H9 (cell line): Measurements from ENCODE around the gene APOB. TPM values are rescaled to one million over a fixed set of nuclear protein-coding genes. Genes with fewer than 3 reads are reported as not detected.

Source experiments
- DNase-seq: peaks from one replicate; pipeline ENCODE4 v3.0.0-alpha.2; 2017
- H2AFZ ChIP-seq: one replicate; pipeline ENCODE4 v1.6.1; 2013; ENCODE audit warnings: mild to moderate bottlenecking, low read length, control low read depth, moderate library complexity
- H2AK5ac ChIP-seq: 2 replicates; pipeline ENCODE4 v1.6.1; 2013; ENCODE audit warnings: low read length, control low read depth, mixed read lengths; ENCODE audit not compliant: insufficient read length
- H2BK120ac ChIP-seq: one replicate; pipeline ENCODE4 v1.6.1; 2013; ENCODE audit warnings: low read depth, mild to moderate bottlenecking, low read length, control low read depth, inconsistent platforms; ENCODE audit not compliant: poor library complexity, severe bottlenecking
- H2BK12ac ChIP-seq: 2 replicates; pipeline ENCODE4 v1.6.1; 2013; ENCODE audit warnings: low read length, control low read depth, mixed read lengths, low read depth; ENCODE audit not compliant: insufficient read length
- H2BK15ac ChIP-seq: 2 replicates; pipeline ENCODE4 v1.6.1; 2013; ENCODE audit warnings: low read depth, low read length, control low read depth
- H2BK20ac ChIP-seq: one replicate; pipeline ENCODE4 v1.6.1; 2013; ENCODE audit warnings: low read depth, mild to moderate bottlenecking, low read length, control low read depth, inconsistent platforms; ENCODE audit not compliant: poor library complexity, severe bottlenecking
- H2BK5ac ChIP-seq: 2 replicates; pipeline ENCODE4 v1.6.1; 2013; ENCODE audit warnings: low read length, control low read depth, mixed read lengths; ENCODE audit not compliant: insufficient read length
- H3K14ac ChIP-seq: 2 replicates; pipeline ENCODE4 v1.6.1; 2013; ENCODE audit warnings: low read length, control low read depth; ENCODE audit not compliant: insufficient read depth
- H3K18ac ChIP-seq: 2 replicates; pipeline ENCODE4 v1.6.1; 2013; ENCODE audit warnings: low read depth, mild to moderate bottlenecking, mixed read lengths, low read length, control low read depth; ENCODE audit not compliant: insufficient read length
- H3K23ac ChIP-seq: 2 replicates; pipeline ENCODE4 v1.6.1; 2013; ENCODE audit warnings: low read length, control low read depth, mixed read lengths, low read depth; ENCODE audit not compliant: insufficient read length
- H3K23me2 ChIP-seq: 2 replicates; pipeline ENCODE4 v1.6.1; 2013; ENCODE audit warnings: low read depth, mild to moderate bottlenecking, mixed read lengths, low read length, control low read depth; ENCODE audit not compliant: insufficient read length, poor library complexity, severe bottlenecking
- H3K27ac ChIP-seq: 2 replicates; pipeline ENCODE4 v1.5.1; 2013; ENCODE audit warnings: low read length, control low read depth, mixed read lengths, low read depth; ENCODE audit not compliant: insufficient read length
- H3K27me3 ChIP-seq: 2 replicates; pipeline ENCODE4 v1.6.1; 2013; ENCODE audit warnings: low read length, control low read depth, inconsistent platforms; ENCODE audit not compliant: insufficient read depth
- H3K4ac ChIP-seq: 2 replicates; pipeline ENCODE4 v1.6.1; 2013; ENCODE audit warnings: low read depth, mild to moderate bottlenecking, control low read depth, inconsistent platforms, low read length, moderate library complexity
- H3K4me1 ChIP-seq: 2 replicates; pipeline ENCODE4 v1.6.1; 2013; ENCODE audit warnings: low read length, control low read depth, inconsistent platforms; ENCODE audit not compliant: insufficient read depth
- H3K4me2 ChIP-seq: 2 replicates; pipeline ENCODE4 v1.6.1; 2013; ENCODE audit warnings: low read length, control low read depth, mixed read lengths; ENCODE audit not compliant: insufficient read length, insufficient read depth
- H3K56ac ChIP-seq: 2 replicates; pipeline ENCODE4 v1.6.1; 2013; ENCODE audit warnings: low read depth, mild to moderate bottlenecking, mixed read lengths, low read length, control low read depth; ENCODE audit not compliant: insufficient read length
- H3K79me1 ChIP-seq: 2 replicates; pipeline ENCODE4 v1.6.1; 2013; ENCODE audit warnings: low read depth, mild to moderate bottlenecking, moderate library complexity, low read length, control low read depth, inconsistent platforms; ENCODE audit not compliant: insufficient read depth, poor library complexity, severe bottlenecking
- H3K79me2 ChIP-seq: 2 replicates; pipeline ENCODE4 v1.6.1; 2013; ENCODE audit warnings: low read length, control low read depth, inconsistent platforms; ENCODE audit not compliant: insufficient read depth
- H3K9ac ChIP-seq: 2 replicates; pipeline ENCODE4 v1.6.1; 2013; ENCODE audit warnings: low read length, control low read depth, mixed read lengths; ENCODE audit not compliant: insufficient read length; ENCODE audit errors: extremely low read depth
- H3K9me3 ChIP-seq: one replicate; pipeline ENCODE4 v1.6.1; 2013; ENCODE audit warnings: low read depth, low read length, inconsistent platforms; ENCODE audit not compliant: control insufficient read depth
- H3T11ph ChIP-seq: one replicate; pipeline ENCODE4 v1.6.1; 2013; ENCODE audit warnings: mild to moderate bottlenecking, low read length, control low read depth, inconsistent platforms
- H4K20me1 ChIP-seq: one replicate; pipeline ENCODE4 v1.6.1; 2013; ENCODE audit not compliant: control insufficient read depth, insufficient read length, insufficient read depth
- H4K5ac ChIP-seq: 2 replicates; pipeline ENCODE4 v1.6.1; 2013; ENCODE audit warnings: low read depth, mild to moderate bottlenecking, mixed read lengths, low read length, control low read depth; ENCODE audit not compliant: insufficient read length
- H4K8ac ChIP-seq: replicated peaks from 2 replicates; pipeline ENCODE4 v1.6.1; 2013; ENCODE audit warnings: low read length, control low read depth, mixed read lengths, low read depth; ENCODE audit not compliant: insufficient read length
- H4K91ac ChIP-seq: 2 replicates; pipeline ENCODE4 v1.6.1; 2013; ENCODE audit warnings: low read depth, mild to moderate bottlenecking, moderate library complexity, mixed read lengths, low read length, control low read depth; ENCODE audit not compliant: insufficient read length
- H3K27ac Mint-ChIP-seq, 3 experiments: 2 replicates in 2 of 3; 3 replicates in 1 of 3; pipeline ENCODE4 v1.8.0; 2020 to 2021; ENCODE audit warnings: mixed read lengths in 3 of 3, mild to moderate bottlenecking in 1 of 3, moderate library complexity in 1 of 3
- H3K27me3 Mint-ChIP-seq: 2 replicates; pipeline ENCODE4 v1.8.0; 2021; ENCODE audit warnings: low read depth, mild to moderate bottlenecking, moderate library complexity, mixed read lengths
- H3K36me3 Mint-ChIP-seq, 3 experiments: 2 replicates in 2 of 3; 3 replicates in 1 of 3; pipeline ENCODE4 v1.8.0; 2020 to 2021; ENCODE audit warnings: low read depth in 3 of 3, mixed read lengths in 3 of 3; ENCODE audit not compliant: insufficient read depth in 1 of 3
- H3K4me1 Mint-ChIP-seq, 2 experiments: 2 replicates each; pipeline ENCODE4 v1.8.0; 2020; ENCODE audit warnings: mixed read lengths in 2 of 2
- H3K4me3 Mint-ChIP-seq, 2 experiments: 2 replicates in 1 of 2; 3 replicates in 1 of 2; pipeline ENCODE4 v1.8.0; 2020 to 2021; ENCODE audit warnings: mild to moderate bottlenecking in 2 of 2, mixed read lengths in 2 of 2, moderate library complexity in 1 of 2
- H3K9me3 Mint-ChIP-seq, 2 experiments: 2 replicates in 1 of 2; 3 replicates in 1 of 2; pipeline ENCODE4 v1.8.0; 2020; ENCODE audit warnings: mild to moderate bottlenecking in 2 of 2, mixed read lengths in 2 of 2, moderate library complexity in 1 of 2
- WGBS: extraction: QIAGEN DNeasy Blood & Tissue Kit; methylation state at CpG from one replicate; pipeline ENCODE4 v1.1.7; 2013; ENCODE audit warnings: missing lambda C conversion rate, low lambda C conversion rate, mixed read lengths; ENCODE audit not compliant: insufficient read length; ENCODE audit errors: extremely low coverage; 5-methylcytosine and 5-hydroxymethylcytosine counted together
- total RNA-seq: library from RNA; stranded (reverse); gene quantifications from 2 replicates; pipeline ENCODE4 v1.2.1, GENCODE V29; 2021
- TF ChIP-seq, protein P1 (sequence below): fragments of 200-600 bp; sonication (generic); conservative IDR thresholded peaks from 3 replicates; pipeline ENCODE4 v1.8.0; 2021; ENCODE audit warnings: antibody characterized with exemption, mild to moderate bottlenecking

Gene APOB
- total RNA-seq, 1 experiment from 2014 or later, result 0.26 TPM

DNA sequence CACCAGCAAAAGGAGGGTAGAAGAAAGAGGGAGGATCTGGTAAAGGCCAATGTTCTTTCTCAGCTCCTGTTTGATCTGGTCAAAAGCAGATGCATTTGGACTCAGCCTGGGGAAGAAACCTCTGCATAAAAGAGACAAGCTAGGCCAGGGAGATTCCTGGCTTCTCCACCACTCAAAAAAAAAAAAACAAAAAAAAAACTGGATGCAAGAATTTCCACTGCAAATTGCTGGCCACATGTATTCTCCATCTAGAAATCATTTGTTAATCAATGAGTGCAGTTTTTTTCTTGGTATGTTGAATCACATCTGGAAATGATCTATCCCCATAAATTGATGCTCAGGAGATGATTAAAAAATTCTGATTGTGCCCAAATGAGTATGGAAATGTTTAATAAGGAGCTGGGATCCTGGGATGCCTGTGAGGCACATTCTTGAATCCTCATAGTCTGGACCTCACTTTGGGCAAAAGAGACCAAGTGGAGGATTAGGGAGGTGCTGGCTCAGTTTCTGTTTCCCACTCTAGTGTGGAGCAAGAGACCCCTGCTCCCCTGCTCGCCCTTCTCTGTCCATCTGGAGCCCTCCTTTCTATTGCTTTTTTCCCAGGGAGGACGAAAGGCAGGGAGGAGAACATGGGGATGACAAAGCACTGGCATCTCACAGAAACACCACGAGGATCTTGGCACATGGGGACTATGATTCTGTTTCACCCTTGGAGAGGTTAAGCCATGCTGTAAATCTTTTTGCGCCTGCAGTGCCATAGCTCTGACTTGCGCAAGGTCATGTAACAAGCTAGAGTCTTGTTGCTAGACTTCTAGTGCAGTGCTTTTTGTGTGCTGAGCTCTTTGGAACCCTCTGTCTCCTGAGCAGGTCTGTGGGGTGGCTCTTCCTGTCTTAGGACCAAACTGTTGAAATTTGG, 57.6 kb downstream of the APOB start:
- Histone ChIP-seq H3K79me2 (no peaks in the 10 kb centered on the region), H3K14ac (no peak overlapping the region), H2BK12ac (no peak overlapping the region), H3K9me3 (no peaks in the 10 kb centered on the region), H3K27ac (no peak overlapping the region), H2BK15ac (no peak overlapping the region; the same call in 1 of the 2 replicates), H4K91ac (no peak overlapping the region), H3K4me1 (no peaks in the 10 kb centered on the region; the same call in none of the 2 replicates), H2AFZ (no peak overlapping the region), H3K23me2 (no peaks in the 10 kb centered on the region), H3K27me3 (no peaks in the 10 kb centered on the region), H2AK5ac (no peak overlapping the region), H4K20me1 (no peaks in the 10 kb centered on the region), H3K56ac (no peak overlapping the region), H4K5ac (no peak overlapping the region), H3K4me2 (no peak overlapping the region), H3K9ac (no peak overlapping the region), H3K4ac (no peak overlapping the region), H3K18ac (no peak overlapping the region), H3K23ac (no peak overlapping the region), H3K79me1 (no peaks in the 10 kb centered on the region), H3T11ph (no peak overlapping the region), H2BK5ac (no peak overlapping the region), H4K8ac (no peak overlapping the region), H2BK20ac (no peak overlapping the region), H2BK120ac (no peak overlapping the region)
- Mint-ChIP-seq H3K4me1 (peaks cover 7 to 15% of the 10 kb centered on the region in 2 experiments), H3K27ac (no peak overlapping the region), H3K4me3 (no peak overlapping the region), H3K9me3 (no peaks in the 10 kb centered on the region), H3K27me3 (peaks cover 3% of the 10 kb centered on the region), H3K36me3 (no peaks in the 10 kb centered on the region)
- no peak for DNase-seq
- TF ChIP-seq, protein P1, sequence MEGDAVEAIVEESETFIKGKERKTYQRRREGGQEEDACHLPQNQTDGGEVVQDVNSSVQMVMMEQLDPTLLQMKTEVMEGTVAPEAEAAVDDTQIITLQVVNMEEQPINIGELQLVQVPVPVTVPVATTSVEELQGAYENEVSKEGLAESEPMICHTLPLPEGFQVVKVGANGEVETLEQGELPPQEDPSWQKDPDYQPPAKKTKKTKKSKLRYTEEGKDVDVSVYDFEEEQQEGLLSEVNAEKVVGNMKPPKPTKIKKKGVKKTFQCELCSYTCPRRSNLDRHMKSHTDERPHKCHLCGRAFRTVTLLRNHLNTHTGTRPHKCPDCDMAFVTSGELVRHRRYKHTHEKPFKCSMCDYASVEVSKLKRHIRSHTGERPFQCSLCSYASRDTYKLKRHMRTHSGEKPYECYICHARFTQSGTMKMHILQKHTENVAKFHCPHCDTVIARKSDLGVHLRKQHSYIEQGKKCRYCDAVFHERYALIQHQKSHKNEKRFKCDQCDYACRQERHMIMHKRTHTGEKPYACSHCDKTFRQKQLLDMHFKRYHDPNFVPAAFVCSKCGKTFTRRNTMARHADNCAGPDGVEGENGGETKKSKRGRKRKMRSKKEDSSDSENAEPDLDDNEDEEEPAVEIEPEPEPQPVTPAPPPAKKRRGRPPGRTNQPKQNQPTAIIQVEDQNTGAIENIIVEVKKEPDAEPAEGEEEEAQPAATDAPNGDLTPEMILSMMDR, result no peak
- no CpG with 5 or more reads among the region's 5 CpGs for WGBS
